Astrocyte (in vitro differentiated cells and primary cell): ENCODE results near the gene GNAI3. TPM values are rescaled to one million over a fixed set of nuclear protein-coding genes. Genes with fewer than 3 reads are reported as not detected.

ENCODE experiments used
- DNase-seq: peaks from one replicate; pipeline ENCODE4 v3.0.0-alpha.2; 2010; ENCODE audit warnings: low read depth
- FAIRE-seq: peaks from 2 replicates; lab custom pipeline; 2011; peaks lifted over from hg19 to GRCh38; lab: Jason Lieb, UNC
- H2AFZ ChIP-seq: 2 replicates; pipeline ENCODE4 v1.6.0; 2012; ENCODE audit warnings: low read depth, low read length, inconsistent platforms
- H3K27ac ChIP-seq: 2 replicates; pipeline ENCODE4 v1.5.1; 2011; ENCODE audit warnings: low read depth, low read length, inconsistent platforms
- H3K27me3 ChIP-seq: 2 replicates; pipeline ENCODE4 v1.6.0; 2011; ENCODE audit warnings: low read length, inconsistent platforms; ENCODE audit not compliant: insufficient read depth
- H3K36me3 ChIP-seq: 2 replicates; pipeline ENCODE4 v1.5.1; 2011; ENCODE audit warnings: low read length, inconsistent platforms; ENCODE audit not compliant: insufficient read depth
- H3K4me1 ChIP-seq: 2 replicates; pipeline ENCODE4 v1.5.1; 2011; ENCODE audit warnings: low read length, inconsistent platforms; ENCODE audit not compliant: insufficient read depth
- H3K4me2 ChIP-seq: 2 replicates; pipeline ENCODE4 v1.6.0; 2012; ENCODE audit warnings: low read length, inconsistent platforms
- H3K4me3 ChIP-seq: 2 replicates; pipeline ENCODE4 v1.5.1; 2011; ENCODE audit warnings: low read depth, mild to moderate bottlenecking, low read length, inconsistent platforms; ENCODE audit not compliant: insufficient read depth
- H3K79me2 ChIP-seq: 2 replicates; pipeline ENCODE4 v1.6.0; 2012; ENCODE audit warnings: mild to moderate bottlenecking, low read length, inconsistent platforms; ENCODE audit not compliant: insufficient read depth
- H3K9ac ChIP-seq: 2 replicates; pipeline ENCODE4 v1.6.0; 2012; ENCODE audit warnings: mild to moderate bottlenecking, low read length, inconsistent platforms
- H3K9me3 ChIP-seq: 2 replicates; pipeline ENCODE4 v1.5.1; 2012; ENCODE audit warnings: low read depth, mild to moderate bottlenecking, low read length, inconsistent platforms; ENCODE audit not compliant: insufficient read depth
- H4K20me1 ChIP-seq: 2 replicates; pipeline ENCODE4 v1.6.0; 2012; ENCODE audit warnings: low read length, inconsistent platforms; ENCODE audit not compliant: insufficient read depth
- H3K27ac Mint-ChIP-seq: one replicate; pipeline ENCODE4 v1.8.0; 2021; ENCODE audit warnings: mild to moderate bottlenecking, mixed read lengths; ENCODE audit not compliant: unreplicated experiment
- H3K27me3 Mint-ChIP-seq: one replicate; pipeline ENCODE4 v1.8.0; 2021; ENCODE audit warnings: low read depth, mixed read lengths; ENCODE audit not compliant: unreplicated experiment
- H3K36me3 Mint-ChIP-seq: one replicate; pipeline ENCODE4 v1.8.0; 2021; ENCODE audit warnings: low read depth, mixed read lengths; ENCODE audit not compliant: unreplicated experiment
- H3K4me1 Mint-ChIP-seq: one replicate; pipeline ENCODE4 v1.8.0; 2021; ENCODE audit warnings: low read depth, mixed read lengths; ENCODE audit not compliant: unreplicated experiment
- H3K4me3 Mint-ChIP-seq: one replicate; pipeline ENCODE4 v1.8.0; 2021; ENCODE audit warnings: mild to moderate bottlenecking, moderate library complexity, mixed read lengths; ENCODE audit not compliant: unreplicated experiment
- H3K9me3 Mint-ChIP-seq: one replicate; pipeline ENCODE4 v1.8.0; 2021; ENCODE audit warnings: mild to moderate bottlenecking, mixed read lengths; ENCODE audit not compliant: unreplicated experiment
- CTCF ChIP-seq: IDR thresholded peaks from 2 replicates; pipeline ENCODE4 v1.5.1; 2011; ENCODE audit warnings: low read depth, mild to moderate bottlenecking, inconsistent platforms, low read length, moderate library complexity; ENCODE audit not compliant: insufficient read depth
- EZH2 ChIP-seq: IDR thresholded peaks from 2 replicates; pipeline ENCODE4 v1.6.1; 2012; ENCODE audit warnings: mild to moderate bottlenecking, low read length, inconsistent platforms; ENCODE audit not compliant: insufficient read depth
- total RNA-seq: library from RNA; stranded (reverse); gene quantifications from 2 replicates; pipeline ENCODE4 v1.2.1, GENCODE V29; 2021

Gene GNAI3
- total RNA-seq, 1 donor from 2014 or later, result 16.1 TPM

GRCh38 chr1:109527098-109527811, 21.2 kb upstream of the GNAI3 start:
- H3K36me3 Mint-ChIP-seq, result no peaks in the 10 kb centered on the region
- H3K4me3 Mint-ChIP-seq, result no peak overlapping the region

GRCh38 chr1:109527846-109528695, 20.3 kb upstream of the GNAI3 start:
- Mint-ChIP-seq H3K4me3 (no peak overlapping the region), H3K27me3 (peaks cover 27% of the 10 kb centered on the region), H3K36me3 (no peaks in the 10 kb centered on the region), H3K9me3 (no peaks in the 10 kb centered on the region), H3K27ac (no peak overlapping the region), H3K4me1 (peaks cover 18% of the 10 kb centered on the region)
- DNase-seq, result no peak
- H3K36me3 ChIP-seq, result no peaks in the 10 kb centered on the region
- TF ChIP-seq EZH2 (no peak), CTCF (no peak)
- H3K4me3 ChIP-seq, result no peak overlapping the region
- peaks cover 6% of the 10 kb centered on the region for H3K4me1 ChIP-seq
- H3K79me2 ChIP-seq, result no peaks in the 10 kb centered on the region
- no peak overlapping the region for H3K4me2 ChIP-seq
- H3K9me3 ChIP-seq, result no peaks in the 10 kb centered on the region
- no peaks in the 10 kb centered on the region for H4K20me1 ChIP-seq
- no peak overlapping the region for H3K27ac ChIP-seq
- H3K27me3 ChIP-seq, result peaks cover 11% of the 10 kb centered on the region
- FAIRE-seq, result no peak
- H3K9ac ChIP-seq, result no peak overlapping the region
- H2AFZ ChIP-seq, result no peak overlapping the region

More at GRCh38 chr1:109527098-109527811, 21.2 kb upstream of the GNAI3 start:
- DNase-seq (no peak), FAIRE-seq (no peak)
- no peak overlapping the region for H3K4me2 ChIP-seq
- peaks cover 3% of the 10 kb centered on the region for H3K4me1 ChIP-seq
- H3K27me3 Mint-ChIP-seq, result peaks cover 33% of the 10 kb centered on the region
- peaks cover 18% of the 10 kb centered on the region for H3K27me3 ChIP-seq
- H3K4me3 ChIP-seq, result no peak overlapping the region
- H3K9me3 ChIP-seq, result no peaks in the 10 kb centered on the region
- TF ChIP-seq EZH2, result no peak
- TF ChIP-seq CTCF, result no peak
- H3K27ac ChIP-seq, result no peak overlapping the region
- peaks cover 13% of the 10 kb centered on the region for H3K4me1 Mint-ChIP-seq
- H3K79me2 ChIP-seq, result no peaks in the 10 kb centered on the region
- H3K9me3 Mint-ChIP-seq, result no peaks in the 10 kb centered on the region
- H3K36me3 ChIP-seq, result no peaks in the 10 kb centered on the region
- no peak overlapping the region for H3K27ac Mint-ChIP-seq
- H2AFZ ChIP-seq, result no peak overlapping the region
- H4K20me1 ChIP-seq, result no peaks in the 10 kb centered on the region
- no peak overlapping the region for H3K9ac ChIP-seq
